Neural progenitor cell (in vitro differentiated cells): ENCODE measurements around the gene EFCAB6.

Source experiments
- EZH2 ChIP-seq: fragments of 200-600 bp; sonication (generic); IDR thresholded peaks from 2 replicates; pipeline ENCODE4 v1.6.1; 2017; ENCODE audit warnings: antibody characterized with exemption, mild to moderate bottlenecking, moderate library complexity
- TF ChIP-seq, protein P1 (sequence below): fragments of 200-600 bp; sonication (generic); IDR thresholded peaks from 2 replicates; pipeline ENCODE4 v1.5.1; 2017; ENCODE audit warnings: antibody characterized with exemption, mild to moderate bottlenecking

GRCh38 chr22:43800970-43801369 is 11.1 kb downstream of the EFCAB6 start:
- TF ChIP-seq, protein P1, sequence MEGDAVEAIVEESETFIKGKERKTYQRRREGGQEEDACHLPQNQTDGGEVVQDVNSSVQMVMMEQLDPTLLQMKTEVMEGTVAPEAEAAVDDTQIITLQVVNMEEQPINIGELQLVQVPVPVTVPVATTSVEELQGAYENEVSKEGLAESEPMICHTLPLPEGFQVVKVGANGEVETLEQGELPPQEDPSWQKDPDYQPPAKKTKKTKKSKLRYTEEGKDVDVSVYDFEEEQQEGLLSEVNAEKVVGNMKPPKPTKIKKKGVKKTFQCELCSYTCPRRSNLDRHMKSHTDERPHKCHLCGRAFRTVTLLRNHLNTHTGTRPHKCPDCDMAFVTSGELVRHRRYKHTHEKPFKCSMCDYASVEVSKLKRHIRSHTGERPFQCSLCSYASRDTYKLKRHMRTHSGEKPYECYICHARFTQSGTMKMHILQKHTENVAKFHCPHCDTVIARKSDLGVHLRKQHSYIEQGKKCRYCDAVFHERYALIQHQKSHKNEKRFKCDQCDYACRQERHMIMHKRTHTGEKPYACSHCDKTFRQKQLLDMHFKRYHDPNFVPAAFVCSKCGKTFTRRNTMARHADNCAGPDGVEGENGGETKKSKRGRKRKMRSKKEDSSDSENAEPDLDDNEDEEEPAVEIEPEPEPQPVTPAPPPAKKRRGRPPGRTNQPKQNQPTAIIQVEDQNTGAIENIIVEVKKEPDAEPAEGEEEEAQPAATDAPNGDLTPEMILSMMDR, result no peak
- no peak for TF ChIP-seq EZH2
